BLaER1 treated with 17β-estradiol and CSF1 and Interleukin-3, amounts not matched to agents 10 nM and 100 nM (cell line): Measurements from ENCODE around the gene MAD1L1.
"Not testable (repeated sequence)": the region's sequence is repeated elsewhere in the genome, so short reads cannot be mapped to it uniquely, and the experiment has no call there.

Source experiments
- H3K27ac ChIP-seq, 11 experiments: shearing (Covaris generic); formaldehyde crosslinking; 2 replicates each; pipeline ENCODE4 v1.8.1; 2022
- H3K27me3 ChIP-seq, 11 experiments: shearing (Covaris generic); formaldehyde crosslinking; 2 replicates each; pipeline ENCODE4 v1.8.1; 2022
- H3K36me3 ChIP-seq, 11 experiments: shearing (Covaris generic); formaldehyde crosslinking; 2 replicates each; pipeline ENCODE4 v1.8.1; 2022
- H3K4me1 ChIP-seq, 10 experiments: shearing (Covaris generic); formaldehyde crosslinking; 2 replicates each; pipeline ENCODE4 v1.8.1; 2022
- H3K4me2 ChIP-seq, 11 experiments: shearing (Covaris generic); formaldehyde crosslinking; 2 replicates each; pipeline ENCODE4 v1.8.1; 2022
- H3K4me3 ChIP-seq, 10 experiments: shearing (Covaris generic); formaldehyde crosslinking; 2 replicates each; pipeline ENCODE4 v1.8.1; 2022
- H3K9ac ChIP-seq, 11 experiments: shearing (Covaris generic); formaldehyde crosslinking; 2 replicates each; pipeline ENCODE4 v1.8.1; 2022
- H3K9me3 ChIP-seq, 11 experiments: shearing (Covaris generic); formaldehyde crosslinking; replicated peaks in 1 of 11; 2 replicates each; pipeline ENCODE4 v1.8.1; 2022
- H4K20me1 ChIP-seq, 11 experiments: shearing (Covaris generic); formaldehyde crosslinking; 2 replicates each; pipeline ENCODE4 v1.8.1; 2022
- Cebpa-rat ChIP-seq, 11 experiments: shearing (Covaris generic); IDR thresholded peaks; 2 replicates each; pipeline ENCODE4 v1.8.1; 2022

The MAD1L1 gene

GRCh38 chr7:2068693-2069471 is 163.9 kb downstream of the MAD1L1 start:
- peak overlapping the region in 2 of 11 experiments; percentile 52 to 58; a peak in 2 of 22 replicates for H3K27ac ChIP-seq
- peak overlapping the region in 3 of 11 experiments; percentile 3 to 73 (median 57); a peak in 5 of 22 replicates for H3K9ac ChIP-seq
- no peak for TF ChIP-seq Cebpa-rat (IDR thresholded peaks at IDR 0.05)
- no peaks in the 10 kb centered on the region for H3K9me3 ChIP-seq
- H4K20me1 ChIP-seq: peaks cover 20 to 100% (median 96%) of the 10 kb centered on the region in 11 experiments
- H3K4me2 ChIP-seq: peak overlapping the region; percentile 66 to 99 (median 96)
- H3K36me3 ChIP-seq: peaks cover 0 to 31% (median 9%) of the 10 kb centered on the region in 11 experiments; a peak in 10 of 22 replicates
- H3K4me1 ChIP-seq: peaks cover 88 to 100% (median 100%) of the 10 kb centered on the region in 10 experiments
- peak overlapping the region in 2 of 10 experiments; percentile 9 to 31; a peak in 2 of 20 replicates for H3K4me3 ChIP-seq
- peaks cover 0 to 88% (median 0%) of the 10 kb centered on the region in 11 experiments; a peak in 8 of 22 replicates for H3K27me3 ChIP-seq

DNA sequence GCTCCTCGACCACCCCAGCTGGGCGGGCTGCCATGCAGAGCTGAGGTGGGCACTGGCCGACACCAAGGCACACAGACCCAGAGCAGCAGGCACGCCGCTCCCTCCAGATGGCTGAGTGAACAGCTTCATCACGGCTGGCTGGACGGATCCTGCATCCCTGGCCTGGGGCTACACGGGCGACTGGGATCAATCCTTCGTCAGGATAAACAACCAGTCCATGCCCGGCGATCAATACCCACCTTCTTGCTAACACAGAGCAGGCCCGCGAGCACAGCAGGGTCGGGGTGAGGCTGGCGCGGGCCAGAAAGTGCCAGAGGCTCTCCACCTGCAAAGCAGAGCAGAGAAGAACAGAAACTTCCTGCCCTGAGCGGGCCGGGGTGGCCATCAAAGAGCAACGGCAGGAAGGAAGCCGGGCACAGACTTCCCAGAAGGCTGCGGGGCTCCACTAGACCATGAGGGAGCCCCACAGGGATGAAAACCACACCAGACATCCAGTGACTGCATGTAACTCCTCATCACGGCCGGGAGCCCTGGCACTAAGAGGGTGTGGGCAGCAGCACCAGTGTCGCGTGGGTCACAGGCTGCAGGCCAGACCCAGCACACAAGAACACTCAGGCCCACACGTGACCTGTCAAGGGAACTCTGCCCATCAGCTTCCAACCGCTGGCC is 166.4 kb downstream of the MAD1L1 start:
- Histone ChIP-seq H3K9me3 (peaks cover 0 to 7% (median 4%) of the 10 kb centered on the region in 11 experiments; a peak in 16 of 22 replicates), H3K4me3 (peak overlapping the region in 8 of 10 experiments; percentile 14 to 59 (median 52); a peak in 14 of 20 replicates)

DNA sequence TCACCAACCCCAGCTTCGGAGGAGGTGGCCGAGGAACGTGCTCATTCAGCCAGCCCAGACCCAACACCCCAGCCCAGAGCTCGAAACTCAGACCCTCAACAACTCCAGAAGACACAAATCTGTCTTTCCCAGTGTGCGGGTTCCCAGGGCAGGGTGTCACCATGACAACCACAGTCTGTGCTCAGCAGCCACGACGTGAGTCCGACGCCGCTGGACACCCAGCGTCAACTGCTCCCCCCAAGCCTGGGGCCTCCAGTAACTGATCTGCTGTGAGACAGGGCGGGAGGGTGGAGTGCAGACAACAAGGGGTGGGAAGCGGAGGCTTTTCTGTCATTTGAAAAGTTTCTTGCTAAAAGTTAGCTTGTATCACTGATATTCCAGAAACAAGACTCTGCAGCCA is 167.2 kb downstream of the MAD1L1 start:
- Histone ChIP-seq H3K36me3 (peaks cover 11 to 36% (median 21%) of the 10 kb centered on the region in 11 experiments), H3K9me3 (peaks cover 5 to 15% (median 13%) of the 10 kb centered on the region in 11 experiments)
- TF ChIP-seq Cebpa-rat (IDR thresholded peaks at IDR 0.05): no peak

More for the DNA sequence above, 166.4 kb downstream of the MAD1L1 start:
- Histone ChIP-seq H4K20me1 (peaks cover 7 to 95% (median 91%) of the 10 kb centered on the region in 11 experiments; a peak in 21 of 22 replicates), H3K27ac (peak overlapping the region in 9 of 11 experiments; percentile 3 to 80 (median 73); a peak in 16 of 22 replicates), H3K4me1 (peaks cover 82 to 97% (median 93%) of the 10 kb centered on the region in 10 experiments), H3K9ac (peak overlapping the region in 8 of 11 experiments; percentile 3 to 75 (median 66); a peak in 16 of 22 replicates), H3K4me2 (peak overlapping the region; percentile 72 to 99 (median 96)), H3K36me3 (peaks cover 2 to 30% (median 13%) of the 10 kb centered on the region in 11 experiments; a peak in 20 of 22 replicates), H3K27me3 (peaks cover 0 to 77% (median 0%) of the 10 kb centered on the region in 11 experiments; a peak in 7 of 22 replicates)
- no peak for TF ChIP-seq Cebpa-rat (IDR thresholded peaks at IDR 0.05)

DNA sequence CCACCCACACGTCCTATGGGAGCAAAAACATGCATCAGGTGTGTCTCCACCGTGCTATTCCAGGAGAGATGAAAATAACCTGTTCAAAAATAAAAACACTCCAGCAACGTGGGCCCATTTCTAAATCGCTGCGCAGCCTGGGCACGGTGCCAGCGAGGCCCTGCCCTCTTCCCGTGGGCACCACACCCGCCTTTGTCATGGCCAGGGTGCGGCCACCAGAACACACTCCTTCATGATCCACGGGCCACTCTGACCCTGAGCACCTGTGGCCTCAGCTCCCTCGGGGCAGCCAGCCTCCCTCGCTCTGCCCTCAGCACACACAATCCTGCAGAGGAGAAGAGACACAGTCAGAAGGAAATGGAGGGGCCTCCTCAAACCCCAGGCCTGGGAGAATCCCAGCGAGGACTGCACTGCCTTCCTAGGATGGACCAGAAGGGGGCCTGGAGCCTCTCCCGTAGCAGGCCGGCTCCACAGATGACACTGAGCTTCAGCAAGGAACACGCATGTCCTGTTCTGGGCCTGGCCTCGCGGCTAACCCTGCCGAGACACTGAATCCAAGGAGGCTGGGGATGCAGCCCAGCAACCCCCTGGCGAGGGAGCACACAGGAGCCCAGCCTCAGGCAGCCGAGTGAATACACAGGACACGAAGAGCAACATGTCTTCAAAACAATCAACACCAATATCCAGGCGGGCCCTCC is 169.0 kb downstream of the MAD1L1 start:
- Histone ChIP-seq H3K27ac (peak overlapping the region in 4 of 11 experiments; percentile 78 to 80 (median 78); a peak in 7 of 22 replicates), H3K4me2 (peak overlapping the region; percentile 65 to 99 (median 96)), H4K20me1 (peaks cover 14 to 80% (median 71%) of the 10 kb centered on the region in 11 experiments), H3K4me3 (no peak overlapping the region; a peak in 1 of 20 replicates), H3K9me3 (peaks cover 18 to 30% (median 28%) of the 10 kb centered on the region in 11 experiments), H3K9ac (peak overlapping the region in 6 of 11 experiments; percentile 2 to 75 (median 71); a peak in 8 of 22 replicates), H3K27me3 (peaks cover 0 to 53% (median 0%) of the 10 kb centered on the region in 11 experiments; a peak in 7 of 22 replicates), H3K4me1 (peaks cover 61 to 70% (median 67%) of the 10 kb centered on the region in 10 experiments), H3K36me3 (peaks cover 24 to 49% (median 36%) of the 10 kb centered on the region in 11 experiments)
- TF ChIP-seq Cebpa-rat (IDR thresholded peaks at IDR 0.05): no peak

More for the DNA sequence above, 167.2 kb downstream of the MAD1L1 start:
- Histone ChIP-seq H3K4me3 (peak overlapping the region in 5 of 10 experiments; percentile 49 to 58 (median 52); a peak in 6 of 20 replicates), H3K4me2 (peak overlapping the region; percentile 72 to 99 (median 96)), H3K9ac (peak overlapping the region in 6 of 11 experiments; percentile 51 to 75 (median 71); a peak in 11 of 22 replicates), H3K27me3 (peaks cover 0 to 68% (median 0%) of the 10 kb centered on the region in 11 experiments; a peak in 7 of 22 replicates), H3K27ac (peak overlapping the region in 6 of 11 experiments; percentile 68 to 80 (median 78); a peak in 11 of 22 replicates), H4K20me1 (peaks cover 7 to 87% (median 83%) of the 10 kb centered on the region in 11 experiments; a peak in 21 of 22 replicates), H3K4me1 (peaks cover 79 to 88% (median 85%) of the 10 kb centered on the region in 10 experiments)

GRCh38 chr7:2062648-2063047 is 170.1 kb downstream of the MAD1L1 start:
- Histone ChIP-seq H3K27me3 (peaks cover 0 to 44% (median 1%) of the 10 kb centered on the region in 11 experiments; a peak in 7 of 22 replicates), H3K4me3 (no peak overlapping the region), H3K27ac (no peak overlapping the region), H3K9ac (0 out of 22 replicates have a peak overlapping the region, but pooled peaks of 1 of the 11 experiments have one; percentile 73), H3K4me2 (peak overlapping the region; percentile 8 to 99 (median 96); a peak in 18 of 22 replicates), H3K4me1 (peaks cover 50 to 62% (median 56%) of the 10 kb centered on the region in 10 experiments), H3K9me3 (peaks cover 18 to 30% (median 28%) of the 10 kb centered on the region in 11 experiments), H4K20me1 (peaks cover 21 to 80% (median 66%) of the 10 kb centered on the region in 11 experiments), H3K36me3 (peaks cover 24 to 42% (median 31%) of the 10 kb centered on the region in 11 experiments)
- no peak for TF ChIP-seq Cebpa-rat (IDR thresholded peaks at IDR 0.05)

DNA sequence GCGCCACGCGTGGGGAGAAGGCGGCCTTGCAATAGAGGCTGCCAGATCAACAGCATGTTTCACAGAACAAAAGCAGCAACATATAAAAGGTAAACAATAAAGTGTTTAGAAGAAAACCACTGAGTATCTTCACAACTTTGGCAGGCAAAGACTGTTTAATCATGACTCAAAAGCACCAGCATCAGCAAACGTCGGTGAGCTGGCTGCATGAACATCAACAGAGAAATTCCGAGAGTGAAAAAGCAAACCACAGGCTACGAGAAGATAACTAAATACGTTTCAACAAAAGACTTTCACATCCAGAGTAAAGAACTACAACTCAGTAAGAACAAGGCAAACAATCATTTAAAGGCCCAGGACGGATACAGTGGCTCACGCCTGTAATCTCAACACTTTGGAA is 172.0 kb downstream of the MAD1L1 start:
- Histone ChIP-seq H4K20me1 (peaks cover 40 to 80% (median 70%) of the 10 kb centered on the region in 11 experiments), H3K36me3 (peaks cover 21 to 44% (median 29%) of the 10 kb centered on the region in 11 experiments), H3K4me3 (peak overlapping the region in 5 of 10 experiments; percentile 3 to 36 (median 12); a peak in 3 of 20 replicates), H3K27me3 (peaks cover 0 to 54% (median 7%) of the 10 kb centered on the region in 11 experiments; a peak in 10 of 22 replicates), H3K27ac (no peak overlapping the region), H3K4me1 (peaks cover 44 to 62% (median 56%) of the 10 kb centered on the region in 10 experiments), H3K9ac (no peak overlapping the region), H3K4me2 (no peak overlapping the region), H3K9me3 (peaks cover 18 to 30% (median 28%) of the 10 kb centered on the region in 11 experiments)
- no peak for TF ChIP-seq Cebpa-rat (IDR thresholded peaks at IDR 0.05)

GRCh38 chr7:2059964-2060700 is 172.6 kb downstream of the MAD1L1 start:
- Histone ChIP-seq H3K4me1 (peaks cover 39 to 62% (median 56%) of the 10 kb centered on the region in 10 experiments), H3K27me3 (peaks cover 0 to 49% (median 7%) of the 10 kb centered on the region in 11 experiments; a peak in 10 of 22 replicates), H3K9ac (no peak overlapping the region), H3K36me3 (peaks cover 23 to 45% (median 30%) of the 10 kb centered on the region in 11 experiments), H3K4me3 (peak overlapping the region in 5 of 10 experiments; percentile 3 to 36 (median 12); a peak in 3 of 20 replicates), H3K9me3 (peaks cover 18 to 30% (median 28%) of the 10 kb centered on the region in 11 experiments), H3K27ac (no peak overlapping the region), H3K4me2 (no peak overlapping the region), H4K20me1 (peaks cover 46 to 80% (median 73%) of the 10 kb centered on the region in 11 experiments)
- no peak for TF ChIP-seq Cebpa-rat (IDR thresholded peaks at IDR 0.05)

- H3K27ac ChIP-seq, H3K4me2 ChIP-seq, H3K4me3 ChIP-seq, H3K9ac ChIP-seq: not testable (repeated sequence)
- peaks cover 29 to 56% (median 48%) of the 10 kb centered on the region in 11 experiments for H3K36me3 ChIP-seq
- peaks cover 18 to 30% (median 28%) of the 10 kb centered on the region in 11 experiments for H3K9me3 ChIP-seq
- peaks cover 61 to 80% (median 73%) of the 10 kb centered on the region in 11 experiments for H4K20me1 ChIP-seq
- peaks cover 0 to 31% (median 7%) of the 10 kb centered on the region in 11 experiments; a peak in 10 of 22 replicates for H3K27me3 ChIP-seq
- peaks cover 21 to 60% (median 47%) of the 10 kb centered on the region in 10 experiments for H3K4me1 ChIP-seq
These were observed 174.5 kb downstream of the MAD1L1 start for GRCh38 chr7:2058246-2058645.
